Uterus (tissue), 4 donors: Measurements from ENCODE around the gene TANGO6. TPM values are rescaled to one million over a fixed set of nuclear protein-coding genes. Genes with fewer than 3 reads are reported as not detected.

Experiments used
- DNase-seq, 2 donors: peaks; one replicate each; pipeline ENCODE4 v3.0.0-alpha.2; 2019 to 2020
- H3K27ac ChIP-seq, 2 donors: fragments of 200-600 bp; sonication (generic); 1 replicate in 1 of 2; 2 replicates in 1 of 2; pipeline ENCODE4 v1.5.1; 2016 to 2018
- H3K27me3 ChIP-seq, 2 donors: fragments of 200-600 bp; sonication (generic); one replicate each; pipeline ENCODE4 v1.5.1; 2018 to 2019; ENCODE audit warnings: control low read depth in 1 of 2
- H3K36me3 ChIP-seq, 2 donors: fragments of 200-600 bp; sonication (generic); one replicate each; pipeline ENCODE4 v1.5.1; 2019; ENCODE audit warnings: control low read depth in 1 of 2
- H3K4me1 ChIP-seq, 2 donors: fragments of 200-600 bp; sonication (generic); one replicate each; pipeline ENCODE4 v1.5.1; 2018 to 2019; ENCODE audit warnings: control low read depth in 1 of 2
- H3K4me3 ChIP-seq, 2 donors: fragments of 200-600 bp; sonication (generic); 1 replicate in 1 of 2; 2 replicates in 1 of 2; pipeline ENCODE4 v1.5.1; 2018 to 2019; ENCODE audit warnings: mild to moderate bottlenecking in 1 of 2
- H3K9me3 ChIP-seq, 2 donors: fragments of 200-600 bp; sonication (generic); one replicate each; pipeline ENCODE4 v1.5.1; 2019; ENCODE audit warnings: control low read depth in 1 of 2
- CTCF ChIP-seq, 4 experiments: fragments of 200-600 bp in 2 of 4; fragments of 450-650 bp in 2 of 4; sonication (generic) in 2 of 4; IDR thresholded peaks; one replicate each; pipeline ENCODE4 v1.5.1; 2016 to 2019; ENCODE audit warnings: antibody characterized with exemption in 4 of 4, mild to moderate bottlenecking in 2 of 4, moderate library complexity in 1 of 4
- POLR2A ChIP-seq, 2 donors: fragments of 450-650 bp; IDR thresholded peaks; one replicate each; pipeline ENCODE4 v1.6.1; 2016; ENCODE audit warnings: antibody characterized with exemption in 2 of 2, mild to moderate bottlenecking in 1 of 2, moderate library complexity in 1 of 2
- intact Hi-C: fragments of 100-400 bp; cut with DNase I; formaldehyde crosslinking; loops from one replicate; pipeline ENCODE4 v1.15.1; 2023; ENCODE audit warnings: low total_unique reads
- total RNA-seq, 4 donors: library from RNA; depleted of rRNA in 3 of 4; stranded (reverse); fragments of >200 nt in 3 of 4; gene quantifications; one replicate each; pipeline versions ENCODE4 v1.1.0 to v1.2.4, GENCODE V29; 2014 to 2023
- donor health status: DM: yes; HTN: yes; CAD: no.

Gene TANGO6
- total RNA-seq, 4 donors from 2014 or later, result 21.5 to 44.9 (median 37.5) TPM

GRCh38 chr16:69084289-69084688 is 241.0 kb downstream of the TANGO6 start:
- TF ChIP-seq POLR2A (IDR thresholded peaks at IDR 0.05) (no peak), CTCF (IDR thresholded peaks at IDR 0.05) (no peak)
- no peaks in the 10 kb centered on the region for H3K36me3 ChIP-seq
- no peak overlapping the region for H3K4me3 ChIP-seq
- H3K27ac ChIP-seq, result no peak overlapping the region
- no peak for DNase-seq
- no peaks in the 10 kb centered on the region for H3K4me1 ChIP-seq
- H3K27me3 ChIP-seq, result no peaks in the 10 kb centered on the region
- intact Hi-C loops, result no loop called here
- H3K9me3 ChIP-seq, result no peaks in the 10 kb centered on the region

- Histone ChIP-seq H3K9me3 (no peaks in the 10 kb centered on the region), H3K36me3 (no peaks in the 10 kb centered on the region), H3K27me3 (no peaks in the 10 kb centered on the region), H3K27ac (no peak overlapping the region), H3K4me3 (no peak overlapping the region), H3K4me1 (no peaks in the 10 kb centered on the region)
- intact Hi-C loops, result no loop called here
- TF ChIP-seq CTCF (IDR thresholded peaks at IDR 0.05) (no peak), POLR2A (IDR thresholded peaks at IDR 0.05) (no peak)
- no peak for DNase-seq
These were observed 241.8 kb downstream of the TANGO6 start for GRCh38 chr16:69085032-69085695.

- Histone ChIP-seq H3K36me3 (no peaks in the 10 kb centered on the region), H3K4me3 (no peak overlapping the region), H3K4me1 (no peaks in the 10 kb centered on the region), H3K9me3 (no peaks in the 10 kb centered on the region), H3K27ac (no peak overlapping the region), H3K27me3 (no peaks in the 10 kb centered on the region)
- intact Hi-C loops, result no loop called here
- TF ChIP-seq POLR2A (IDR thresholded peaks at IDR 0.05), result no peak
- no peak for TF ChIP-seq CTCF (IDR thresholded peaks at IDR 0.05)
- DNase-seq, result no peak
These were observed 243.8 kb downstream of the TANGO6 start for GRCh38 chr16:69087161-69087581.

- intact Hi-C loops, result no loop called here
These were observed 245.4 kb downstream of the TANGO6 start for GRCh38 chr16:69088684-69089083.

More at GRCh38 chr16:69088684-69089083, 245.4 kb downstream of the TANGO6 start:
- H3K27me3 ChIP-seq, result no peaks in the 10 kb centered on the region
- no peak overlapping the region for H3K27ac ChIP-seq
- DNase-seq, result no peak
- no peak overlapping the region for H3K4me3 ChIP-seq
- H3K4me1 ChIP-seq, result no peaks in the 10 kb centered on the region
- no peak for TF ChIP-seq POLR2A (IDR thresholded peaks at IDR 0.05)
- no peak for TF ChIP-seq CTCF (IDR thresholded peaks at IDR 0.05)
- H3K36me3 ChIP-seq, result no peaks in the 10 kb centered on the region
- H3K9me3 ChIP-seq, result no peaks in the 10 kb centered on the region
